ENCODE data around the gene CCDC88C. TPM values are rescaled to one million over a fixed set of nuclear protein-coding genes. Genes with fewer than 3 reads are reported as not detected.
A peak's percentile ranks its signal among the peaks of the same experiment; 100 is the strongest.

The CCDC88C gene
- total RNA-seq, 1 donor from 2014 or later = 2.8 TPM

DNA sequence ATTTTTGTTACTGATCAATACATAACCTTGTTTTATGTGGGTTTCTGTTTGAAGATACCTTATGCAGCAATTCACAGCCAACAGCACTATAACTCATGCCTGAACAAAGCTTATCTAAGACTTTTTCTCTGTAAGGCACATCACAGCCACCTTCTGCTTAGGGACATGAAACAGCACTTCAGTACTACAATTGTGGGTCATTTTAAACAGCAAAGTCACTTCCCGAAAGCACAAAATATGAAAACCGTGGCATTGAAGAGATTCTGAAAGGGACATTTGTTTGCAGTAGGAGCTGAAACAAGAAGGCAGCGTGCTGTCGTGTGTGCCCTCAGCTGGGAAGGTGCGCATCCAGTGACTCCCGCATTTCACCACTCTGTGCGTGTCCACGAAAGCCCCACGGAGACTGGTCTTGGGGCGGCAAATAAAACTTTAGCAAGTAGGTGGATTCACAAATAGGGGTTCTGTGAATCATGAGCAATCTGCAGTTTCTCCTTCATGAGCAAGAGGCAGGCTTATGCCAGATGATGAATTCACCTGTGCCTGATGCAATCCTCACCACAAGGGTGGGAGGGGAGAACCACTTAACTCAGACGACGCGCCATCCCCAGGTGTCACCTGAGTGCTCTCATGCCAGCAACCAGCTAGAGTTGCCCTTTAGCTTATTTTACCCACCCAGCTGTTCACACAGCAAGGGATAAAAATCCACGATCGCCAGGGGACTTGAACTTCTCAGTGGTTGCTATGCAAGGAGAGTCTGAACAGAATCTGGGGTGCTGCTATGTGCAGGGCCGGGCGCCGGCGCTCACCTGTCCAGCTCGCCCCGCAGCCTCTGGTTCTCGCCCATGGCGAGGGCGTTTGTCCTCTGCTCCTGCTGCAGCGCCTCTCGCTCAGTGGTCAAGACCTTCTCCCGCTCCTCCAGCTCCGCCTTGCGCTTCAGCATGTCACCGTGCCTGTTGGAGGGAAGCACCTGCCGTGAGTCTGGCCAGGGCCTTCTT lies 118.2 kb downstream of the CCDC88C start:
- intact Hi-C loops (cut with micrococcal nuclease) = no loop called here
- Histone ChIP-seq H3K27ac (replicated peaks) (peak overlapping the region; percentile 23), H3K27me3 (ENCODE audit: low read depth) (peaks cover 33% of the 10 kb centered on the region), H3K4me1 (peaks cover 20% of the 10 kb centered on the region), H3K36me3 (no peaks in the 10 kb centered on the region), H3K4me3 (no peak overlapping the region), H3K9me3 (replicated peaks) (no peaks in the 10 kb centered on the region)
- TF ChIP-seq, protein P1, sequence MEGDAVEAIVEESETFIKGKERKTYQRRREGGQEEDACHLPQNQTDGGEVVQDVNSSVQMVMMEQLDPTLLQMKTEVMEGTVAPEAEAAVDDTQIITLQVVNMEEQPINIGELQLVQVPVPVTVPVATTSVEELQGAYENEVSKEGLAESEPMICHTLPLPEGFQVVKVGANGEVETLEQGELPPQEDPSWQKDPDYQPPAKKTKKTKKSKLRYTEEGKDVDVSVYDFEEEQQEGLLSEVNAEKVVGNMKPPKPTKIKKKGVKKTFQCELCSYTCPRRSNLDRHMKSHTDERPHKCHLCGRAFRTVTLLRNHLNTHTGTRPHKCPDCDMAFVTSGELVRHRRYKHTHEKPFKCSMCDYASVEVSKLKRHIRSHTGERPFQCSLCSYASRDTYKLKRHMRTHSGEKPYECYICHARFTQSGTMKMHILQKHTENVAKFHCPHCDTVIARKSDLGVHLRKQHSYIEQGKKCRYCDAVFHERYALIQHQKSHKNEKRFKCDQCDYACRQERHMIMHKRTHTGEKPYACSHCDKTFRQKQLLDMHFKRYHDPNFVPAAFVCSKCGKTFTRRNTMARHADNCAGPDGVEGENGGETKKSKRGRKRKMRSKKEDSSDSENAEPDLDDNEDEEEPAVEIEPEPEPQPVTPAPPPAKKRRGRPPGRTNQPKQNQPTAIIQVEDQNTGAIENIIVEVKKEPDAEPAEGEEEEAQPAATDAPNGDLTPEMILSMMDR (IDR thresholded peaks at IDR 0.05; ENCODE audit: borderline replicate concordance) = no peak
- DNase-seq = no peak

GRCh38 chr14:91298576-91298975 lies 119.0 kb downstream of the CCDC88C start:
- Histone ChIP-seq H3K4me3 (no peak overlapping the region), H3K36me3 (no peaks in the 10 kb centered on the region), H3K27ac (replicated peaks) (peak overlapping the region; percentile 23), H3K4me1 (peaks cover 12% of the 10 kb centered on the region), H3K9me3 (replicated peaks) (no peaks in the 10 kb centered on the region), H3K27me3 (ENCODE audit: low read depth) (peaks cover 28% of the 10 kb centered on the region)
- TF ChIP-seq, protein P1 (IDR thresholded peaks at IDR 0.05; ENCODE audit: borderline replicate concordance) = no peak
- intact Hi-C loops (cut with micrococcal nuclease) = no loop called here
- no peak for DNase-seq

- Histone ChIP-seq H3K36me3 (no peaks in the 10 kb centered on the region), H3K4me1 (peaks cover 6% of the 10 kb centered on the region), H3K4me3 (no peak overlapping the region), H3K27ac (replicated peaks) (no peak overlapping the region), H3K27me3 (ENCODE audit: low read depth) (peaks cover 22% of the 10 kb centered on the region), H3K9me3 (replicated peaks) (no peaks in the 10 kb centered on the region)
- TF ChIP-seq, protein P1 (IDR thresholded peaks at IDR 0.05; ENCODE audit: borderline replicate concordance) = no peak
- intact Hi-C loops (cut with micrococcal nuclease) = no loop called here
- no peak for DNase-seq
These were observed 120.4 kb downstream of the CCDC88C start for GRCh38 chr14:91297081-91297711.

GRCh38 chr14:91295851-91296796 lies 121.5 kb downstream of the CCDC88C start:
- H3K27me3 ChIP-seq (ENCODE audit: low read depth) = peaks cover 16% of the 10 kb centered on the region

More at GRCh38 chr14:91295851-91296796, 121.5 kb downstream of the CCDC88C start:
- H3K4me1 ChIP-seq = peaks cover 6% of the 10 kb centered on the region
- H3K4me3 ChIP-seq = no peak overlapping the region
- TF ChIP-seq, protein P1 (IDR thresholded peaks at IDR 0.05; ENCODE audit: borderline replicate concordance) = no peak
- DNase-seq = no peak
- H3K27ac ChIP-seq (replicated peaks) = no peak overlapping the region
- no peaks in the 10 kb centered on the region for H3K9me3 ChIP-seq (replicated peaks)
- no peaks in the 10 kb centered on the region for H3K36me3 ChIP-seq
- intact Hi-C loops (cut with micrococcal nuclease) = no loop called here

Data from left ventricle myocardium inferior (tissue), 1 donor.